Kidney (tissue), 14 donors: ENCODE results near the gene SORCS2. TPM values are rescaled to one million over a fixed set of nuclear protein-coding genes. Genes with fewer than 3 reads are reported as not detected.
A peak's percentile ranks its signal among the peaks of the same experiment; 100 is the strongest.

ENCODE experiments used
- DNase-seq, 5 donors: peaks; one replicate each; pipeline ENCODE4 v3.0.0-alpha.2; 2013 to 2020
- FAIRE-seq: peaks from 2 replicates; lab custom pipeline; 2012; peaks lifted over from hg19 to GRCh38; lab: Jason Lieb, UNC
- H3K27ac ChIP-seq, 2 donors: one replicate each; pipeline ENCODE4 v1.7.0; 2013; ENCODE audit warnings: low read depth in 2 of 2, low read length in 2 of 2, inconsistent platforms in 1 of 2
- H3K27me3 ChIP-seq: one replicate; pipeline ENCODE4 v1.7.1; 2013; ENCODE audit warnings: low read length, inconsistent platforms; ENCODE audit not compliant: control insufficient read depth, insufficient read depth
- H3K36me3 ChIP-seq, 3 donors: one replicate each; pipeline versions ENCODE4 v1.7.0 to v1.7.1; 2013; ENCODE audit warnings: low read length in 3 of 3, control low read depth in 1 of 3, inconsistent platforms in 1 of 3; ENCODE audit not compliant: insufficient read depth in 3 of 3, control insufficient read depth in 2 of 3
- H3K4me1 ChIP-seq, 3 donors: one replicate each; pipeline versions ENCODE4 v1.7.0 to v1.7.1; 2013; ENCODE audit warnings: low read length in 3 of 3, inconsistent platforms in 1 of 3, low read depth in 1 of 3; ENCODE audit not compliant: control insufficient read depth in 2 of 3, insufficient read depth in 2 of 3
- H3K4me3 ChIP-seq, 3 donors: one replicate each; pipeline versions ENCODE4 v1.7.0 to v1.8.1; 2013; ENCODE audit warnings: low read length in 3 of 3, control low read depth in 1 of 3, inconsistent platforms in 1 of 3
- H3K9ac ChIP-seq, 3 donors: one replicate each; pipeline versions ENCODE4 v1.7.0 to v1.7.1; 2013; ENCODE audit warnings: low read length in 3 of 3, control low read depth in 1 of 3, inconsistent platforms in 1 of 3
- H3K9me3 ChIP-seq, 3 donors: one replicate each; pipeline versions ENCODE4 v1.7.0 to v1.7.1; 2013; ENCODE audit warnings: low read length in 3 of 3, control low read depth in 1 of 3, inconsistent platforms in 1 of 3; ENCODE audit not compliant: control insufficient read depth in 2 of 3, insufficient read depth in 1 of 3
- intact Hi-C: fragments of 100-400 bp; cut with DNase I; formaldehyde crosslinking; loops from one replicate; pipeline ENCODE4 v1.11.1; 2022
- polyA plus RNA-seq: library from polyadenylated mRNA; stranded (reverse); fragments of 350-450 nt; fragmentation: Illumina TruSeq; extraction: RNeasy Lipid Tissue Mini Kit (QIAGEN cat#74804); gene quantifications from one replicate; pipeline ENCODE4 v1.2.3, GENCODE V29; 2014; ENCODE audit warnings: low read depth, low replicate concordance; ENCODE audit not compliant: insufficient read depth
- total RNA-seq: library from RNA; stranded (reverse); fragmentation: NEBNext Ultra II Directional; extraction: Animal tissue kit (Norgen Biotek cat#: 25700); gene quantifications from one replicate; pipeline ENCODE4 v1.2.1, GENCODE V29; 2021
- TF ChIP-seq, protein P1 (sequence below): IDR thresholded peaks from 3 replicates; pipeline ENCODE4 v1.5.1; 2012; ENCODE audit warnings: mild to moderate bottlenecking, moderate library complexity, borderline replicate concordance; ENCODE audit not compliant: insufficient read depth; ENCODE audit errors: extremely low read depth
- donor health status: control.
- donor health status: control.
- donor health status: control.
- donor health status: control.
- donor health status: control.
- donor health status: DM: yes; HTN: yes; CAD: no.
- donor health status: Normal renal cell carcinoma (clear cell type).

SORCS2 gene
- total and polyA plus RNA-seq, 2 donors from 2014 or later = 6.1 to 9.1 TPM

DNA sequence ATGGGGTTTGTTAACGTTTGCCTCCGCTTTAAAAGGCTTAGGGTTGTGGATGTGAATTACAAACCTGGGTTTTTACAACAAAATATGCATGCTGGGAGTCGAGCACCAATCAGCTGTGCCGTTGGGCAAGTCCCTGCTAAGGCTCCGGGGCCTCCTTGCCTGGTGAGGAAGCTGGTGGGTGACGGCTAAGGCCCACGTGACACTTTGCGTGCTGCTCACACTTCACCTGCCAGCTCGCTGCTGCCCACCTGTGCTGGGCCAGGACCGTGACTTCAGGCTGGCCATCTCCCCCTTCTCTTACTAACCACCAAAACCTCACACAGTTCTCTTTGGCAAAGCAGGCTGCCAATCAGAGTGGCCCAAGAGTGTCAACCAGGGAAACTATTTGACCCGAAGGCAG, 569.0 kb downstream of the SORCS2 start:
- FAIRE-seq (no peak), DNase-seq (peak in 1 of 5 donors; percentile 29)
- peaks cover 0 to 2% (median 0%) of the 10 kb centered on the region in 3 donors for H3K36me3 ChIP-seq
- peaks cover 0 to 4% (median 0%) of the 10 kb centered on the region in 3 donors for H3K4me1 ChIP-seq
- TF ChIP-seq, protein P1, sequence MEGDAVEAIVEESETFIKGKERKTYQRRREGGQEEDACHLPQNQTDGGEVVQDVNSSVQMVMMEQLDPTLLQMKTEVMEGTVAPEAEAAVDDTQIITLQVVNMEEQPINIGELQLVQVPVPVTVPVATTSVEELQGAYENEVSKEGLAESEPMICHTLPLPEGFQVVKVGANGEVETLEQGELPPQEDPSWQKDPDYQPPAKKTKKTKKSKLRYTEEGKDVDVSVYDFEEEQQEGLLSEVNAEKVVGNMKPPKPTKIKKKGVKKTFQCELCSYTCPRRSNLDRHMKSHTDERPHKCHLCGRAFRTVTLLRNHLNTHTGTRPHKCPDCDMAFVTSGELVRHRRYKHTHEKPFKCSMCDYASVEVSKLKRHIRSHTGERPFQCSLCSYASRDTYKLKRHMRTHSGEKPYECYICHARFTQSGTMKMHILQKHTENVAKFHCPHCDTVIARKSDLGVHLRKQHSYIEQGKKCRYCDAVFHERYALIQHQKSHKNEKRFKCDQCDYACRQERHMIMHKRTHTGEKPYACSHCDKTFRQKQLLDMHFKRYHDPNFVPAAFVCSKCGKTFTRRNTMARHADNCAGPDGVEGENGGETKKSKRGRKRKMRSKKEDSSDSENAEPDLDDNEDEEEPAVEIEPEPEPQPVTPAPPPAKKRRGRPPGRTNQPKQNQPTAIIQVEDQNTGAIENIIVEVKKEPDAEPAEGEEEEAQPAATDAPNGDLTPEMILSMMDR = no peak
- no peak overlapping the region for H3K27ac ChIP-seq
- no peak overlapping the region for H3K9ac ChIP-seq
- H3K9me3 ChIP-seq = no peaks in the 10 kb centered on the region
- H3K4me3 ChIP-seq = no peak overlapping the region
- no peaks in the 10 kb centered on the region for H3K27me3 ChIP-seq
- intact Hi-C loops = no loop called here

DNA sequence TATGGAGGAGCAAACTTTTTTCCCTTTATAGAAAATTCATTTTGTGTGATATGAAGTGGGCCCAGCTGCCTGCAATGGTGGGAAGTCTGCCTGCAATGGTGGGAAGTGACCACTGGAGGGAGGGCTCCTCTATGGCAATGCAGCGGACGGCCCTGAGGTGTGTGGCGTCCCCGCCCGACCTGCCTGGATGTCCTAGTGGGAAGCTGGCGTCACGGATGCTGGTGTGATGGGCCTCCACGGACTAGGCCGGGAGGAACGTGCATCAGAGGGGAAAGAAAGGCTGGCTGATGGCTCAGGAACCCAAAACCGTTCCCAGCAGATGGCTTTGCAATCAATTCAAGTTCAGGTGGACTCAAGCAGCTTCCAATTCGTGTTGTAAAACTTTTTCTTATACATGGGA, 569.4 kb downstream of the SORCS2 start:
- Histone ChIP-seq H3K36me3 (peaks cover 0 to 2% (median 0%) of the 10 kb centered on the region in 3 donors), H3K9me3 (no peaks in the 10 kb centered on the region), H3K4me3 (no peak overlapping the region), H3K9ac (no peak overlapping the region), H3K27ac (no peak overlapping the region), H3K4me1 (peaks cover 0 to 5% (median 0%) of the 10 kb centered on the region in 3 donors), H3K27me3 (no peaks in the 10 kb centered on the region)
- intact Hi-C loops = no loop called here
- FAIRE-seq = no peak
- peak; percentile 82 to 89 (median 83) for DNase-seq
- TF ChIP-seq, protein P1 = peak; percentile 81

DNA sequence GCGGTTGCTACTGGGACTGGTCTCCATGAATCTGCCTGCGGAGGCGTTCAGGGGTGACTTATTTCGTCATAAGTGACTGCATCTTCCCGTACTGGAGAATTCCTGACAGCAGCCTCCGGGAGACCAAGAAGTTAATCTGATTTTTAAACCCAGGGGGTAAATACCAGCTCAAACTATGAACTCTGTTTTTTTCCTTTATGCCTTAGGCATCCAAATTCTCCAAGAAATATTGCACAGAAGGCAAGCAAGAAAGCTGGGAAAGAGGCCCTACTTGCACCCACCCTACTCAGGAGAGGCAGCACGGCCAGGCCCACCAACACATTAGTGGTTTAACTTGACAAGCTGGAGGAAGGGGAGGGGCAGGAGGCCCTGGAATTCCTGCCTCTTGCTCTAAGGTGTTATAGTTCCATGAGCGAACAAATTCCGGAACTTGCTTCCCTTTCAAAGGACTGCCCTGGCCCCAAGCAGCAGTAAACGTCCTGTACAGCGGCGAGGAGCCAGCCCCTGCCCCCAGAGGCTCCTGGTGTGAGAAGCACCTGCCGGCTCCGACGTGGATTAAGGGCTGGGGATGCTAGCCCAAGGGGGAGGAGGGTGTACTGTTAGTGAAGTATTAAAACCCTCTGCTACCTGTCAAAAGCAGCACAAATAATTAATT, 570.2 kb downstream of the SORCS2 start:
- Histone ChIP-seq H3K4me3 (no peak overlapping the region), H3K36me3 (peaks cover 0 to 2% (median 0%) of the 10 kb centered on the region in 3 donors), H3K27ac (no peak overlapping the region), H3K9ac (no peak overlapping the region), H3K27me3 (no peaks in the 10 kb centered on the region), H3K4me1 (peaks cover 0 to 5% (median 0%) of the 10 kb centered on the region in 3 donors), H3K9me3 (no peaks in the 10 kb centered on the region)
- intact Hi-C loops = no loop called here
- TF ChIP-seq, protein P1 = no peak
- FAIRE-seq (no peak), DNase-seq (peak in 2 of 5 donors; percentile 54 to 58)
